Fibroblast of mammary gland (primary cell): ENCODE data around the gene NUMB.

ENCODE experiments used
- DNase-seq: peaks from one replicate; pipeline ENCODE4 v3.0.0-alpha.2; 2010; ENCODE audit warnings: low read depth
- H3K4me3 ChIP-seq: 2 replicates; pipeline ENCODE4 v1.5.1; 2011; ENCODE audit warnings: low read depth, mild to moderate bottlenecking, low read length, moderate library complexity; ENCODE audit not compliant: control insufficient read depth
- TF ChIP-seq, protein P1 (sequence below): conservative IDR thresholded peaks from 2 replicates; pipeline ENCODE4 v1.5.1; 2011; ENCODE audit warnings: low read depth, low read length, inconsistent platforms; ENCODE audit not compliant: control insufficient read depth, insufficient read depth

Gene NUMB

DNA sequence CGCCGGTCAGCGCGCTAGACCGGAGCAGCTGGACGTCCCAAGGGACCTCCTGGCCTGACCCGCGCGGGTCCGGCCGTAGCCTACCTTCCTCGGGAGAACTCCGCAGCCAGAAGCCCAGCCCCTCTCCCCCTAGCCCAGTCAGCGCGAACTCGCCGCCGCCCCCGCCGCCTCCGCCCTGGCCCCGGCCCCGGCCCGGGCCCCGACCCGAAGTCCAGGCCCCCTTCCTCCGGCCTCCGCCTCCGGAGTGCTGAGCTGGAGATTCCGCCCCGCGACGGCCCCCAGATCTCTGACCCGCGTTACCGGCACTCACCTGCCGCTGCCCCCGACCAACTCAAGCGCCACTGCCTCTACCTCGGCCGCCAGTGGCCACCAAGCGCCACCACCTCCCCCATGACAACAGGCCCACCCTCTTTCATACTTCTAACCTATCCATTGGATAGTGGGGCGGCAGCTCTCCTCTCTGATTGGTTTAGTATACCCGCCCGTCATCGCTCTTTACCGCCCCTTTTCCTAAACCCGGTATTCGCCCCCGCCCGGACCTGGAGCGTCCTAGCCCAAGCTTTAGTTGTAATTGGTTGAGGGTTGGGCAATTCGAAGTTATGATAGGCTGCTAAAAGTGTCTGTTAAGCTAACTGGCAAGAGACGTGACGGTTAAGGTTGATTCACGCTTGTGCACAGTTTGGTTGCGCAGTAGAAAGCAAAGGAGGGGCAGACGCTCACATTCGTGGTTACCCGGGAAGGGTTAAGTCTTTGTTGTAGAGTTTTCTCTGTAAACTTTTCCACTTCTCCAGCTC lies at the start of gene NUMB:
Gene NUMB (minus strand): TSS at position 364 of the 794 bp plus-strand sequence. CDS start 102,795 bp downstream, outside the sequence.
- TF ChIP-seq, protein P1, sequence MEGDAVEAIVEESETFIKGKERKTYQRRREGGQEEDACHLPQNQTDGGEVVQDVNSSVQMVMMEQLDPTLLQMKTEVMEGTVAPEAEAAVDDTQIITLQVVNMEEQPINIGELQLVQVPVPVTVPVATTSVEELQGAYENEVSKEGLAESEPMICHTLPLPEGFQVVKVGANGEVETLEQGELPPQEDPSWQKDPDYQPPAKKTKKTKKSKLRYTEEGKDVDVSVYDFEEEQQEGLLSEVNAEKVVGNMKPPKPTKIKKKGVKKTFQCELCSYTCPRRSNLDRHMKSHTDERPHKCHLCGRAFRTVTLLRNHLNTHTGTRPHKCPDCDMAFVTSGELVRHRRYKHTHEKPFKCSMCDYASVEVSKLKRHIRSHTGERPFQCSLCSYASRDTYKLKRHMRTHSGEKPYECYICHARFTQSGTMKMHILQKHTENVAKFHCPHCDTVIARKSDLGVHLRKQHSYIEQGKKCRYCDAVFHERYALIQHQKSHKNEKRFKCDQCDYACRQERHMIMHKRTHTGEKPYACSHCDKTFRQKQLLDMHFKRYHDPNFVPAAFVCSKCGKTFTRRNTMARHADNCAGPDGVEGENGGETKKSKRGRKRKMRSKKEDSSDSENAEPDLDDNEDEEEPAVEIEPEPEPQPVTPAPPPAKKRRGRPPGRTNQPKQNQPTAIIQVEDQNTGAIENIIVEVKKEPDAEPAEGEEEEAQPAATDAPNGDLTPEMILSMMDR = no peak
- peak within 1 kb of the TSS; percentile 87 for H3K4me3 ChIP-seq

GRCh38 chr14:73503648-73504047 lies 45.3 kb upstream of the NUMB start:
- TF ChIP-seq, protein P1 = no peak
- H3K4me3 ChIP-seq = no peak overlapping the region
- DNase-seq = peak; percentile 25

More for the DNA sequence above, at the start of gene NUMB:
- DNase-seq = peak; percentile 100

GRCh38 chr14:73502017-73502619 lies 43.8 kb upstream of the NUMB start:
- TF ChIP-seq, protein P1 = no peak
- DNase-seq = peak; percentile 28
- no peak overlapping the region for H3K4me3 ChIP-seq

DNA sequence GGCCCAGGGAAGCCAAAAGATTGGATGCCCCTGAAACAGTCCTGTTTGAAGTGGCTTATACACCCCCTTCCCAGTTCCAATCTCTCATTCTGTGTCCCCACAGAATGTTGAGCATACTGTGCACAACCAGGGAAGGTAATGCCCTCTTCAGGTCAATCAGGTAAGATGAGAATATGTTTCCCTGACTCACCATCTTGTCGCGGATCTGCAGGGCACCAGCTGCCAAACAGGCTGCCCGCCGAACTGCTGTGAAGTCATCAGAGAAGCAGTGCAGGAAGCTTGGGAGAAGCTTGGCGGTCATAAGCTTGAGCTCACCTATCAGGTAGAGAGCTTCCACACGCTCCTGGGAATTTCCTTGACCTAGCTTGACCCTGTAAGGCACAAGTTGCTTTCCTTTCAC lies 42.0 kb upstream of the NUMB start:
- TF ChIP-seq, protein P1 = no peak
- DNase-seq = no peak
- no peak overlapping the region for H3K4me3 ChIP-seq

DNA sequence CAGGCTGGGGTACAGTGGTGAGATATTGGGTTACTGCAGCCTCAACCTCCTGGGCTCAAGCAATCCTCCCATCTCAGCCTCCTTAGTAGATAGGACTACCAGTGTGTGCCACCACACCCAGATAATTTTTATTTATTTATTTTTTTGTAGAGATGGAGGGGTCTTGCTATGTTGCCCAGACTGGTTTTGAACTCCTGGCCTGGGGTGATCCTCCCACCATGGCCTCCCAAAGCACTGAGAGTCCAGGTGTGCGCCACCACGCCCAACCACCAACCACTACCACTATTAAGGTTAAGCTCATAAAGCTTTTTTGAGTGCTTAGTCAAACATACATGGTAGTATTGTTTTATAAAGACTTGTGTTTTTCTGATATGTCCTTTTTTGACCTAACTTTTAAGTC lies 36.2 kb upstream of the NUMB start:
- DNase-seq = no peak
- no peak overlapping the region for H3K4me3 ChIP-seq
- TF ChIP-seq, protein P1 = no peak

GRCh38 chr14:73492670-73493069 lies 34.3 kb upstream of the NUMB start:
- TF ChIP-seq, protein P1 = no peak
- H3K4me3 ChIP-seq = peak overlapping the region; percentile 62
- no peak for DNase-seq
